Thyroid gland (tissue), 4 donors: ENCODE data around the gene FBXO22.

Source experiments
- POLR2A ChIP-seq, 2 donors: fragments of 450-650 bp; IDR thresholded peaks; one replicate each; pipeline ENCODE4 v1.6.1; 2017; ENCODE audit warnings: antibody characterized with exemption in 2 of 2, mild to moderate bottlenecking in 2 of 2, moderate library complexity in 1 of 2
- TF ChIP-seq, protein P1 (sequence below), 6 experiments: fragments of 200-600 bp in 3 of 6; fragments of 450-650 bp in 3 of 6; sonication (generic) in 3 of 6; IDR thresholded peaks; one replicate each; pipeline ENCODE4 v1.5.1; 2016 to 2019; ENCODE audit warnings: antibody characterized with exemption in 6 of 6, mild to moderate bottlenecking in 2 of 6, inconsistent platforms in 1 of 6, moderate library complexity in 1 of 6

DNA sequence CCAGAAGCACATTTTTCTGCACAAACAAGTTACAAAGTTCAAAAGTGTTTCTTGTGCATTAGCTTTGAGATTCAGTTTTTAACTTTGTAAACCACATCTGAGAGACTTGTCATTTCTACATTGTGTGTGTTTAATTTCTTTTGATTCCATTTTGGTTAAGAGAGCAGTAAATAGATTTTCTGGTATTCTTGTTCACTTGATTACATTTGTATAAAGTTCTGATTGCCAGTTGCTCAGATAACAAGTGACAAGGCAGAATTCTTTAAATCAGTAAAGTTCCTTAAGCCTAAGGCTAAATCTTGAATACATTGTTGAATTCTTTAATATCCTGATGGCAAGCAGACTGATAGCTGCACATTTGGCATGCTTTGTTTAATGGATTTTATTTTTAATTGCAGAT is 3.1 kb upstream of the FBXO22 start:
- TF ChIP-seq, protein P1, sequence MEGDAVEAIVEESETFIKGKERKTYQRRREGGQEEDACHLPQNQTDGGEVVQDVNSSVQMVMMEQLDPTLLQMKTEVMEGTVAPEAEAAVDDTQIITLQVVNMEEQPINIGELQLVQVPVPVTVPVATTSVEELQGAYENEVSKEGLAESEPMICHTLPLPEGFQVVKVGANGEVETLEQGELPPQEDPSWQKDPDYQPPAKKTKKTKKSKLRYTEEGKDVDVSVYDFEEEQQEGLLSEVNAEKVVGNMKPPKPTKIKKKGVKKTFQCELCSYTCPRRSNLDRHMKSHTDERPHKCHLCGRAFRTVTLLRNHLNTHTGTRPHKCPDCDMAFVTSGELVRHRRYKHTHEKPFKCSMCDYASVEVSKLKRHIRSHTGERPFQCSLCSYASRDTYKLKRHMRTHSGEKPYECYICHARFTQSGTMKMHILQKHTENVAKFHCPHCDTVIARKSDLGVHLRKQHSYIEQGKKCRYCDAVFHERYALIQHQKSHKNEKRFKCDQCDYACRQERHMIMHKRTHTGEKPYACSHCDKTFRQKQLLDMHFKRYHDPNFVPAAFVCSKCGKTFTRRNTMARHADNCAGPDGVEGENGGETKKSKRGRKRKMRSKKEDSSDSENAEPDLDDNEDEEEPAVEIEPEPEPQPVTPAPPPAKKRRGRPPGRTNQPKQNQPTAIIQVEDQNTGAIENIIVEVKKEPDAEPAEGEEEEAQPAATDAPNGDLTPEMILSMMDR (IDR thresholded peaks at IDR 0.05): no peak
- TF ChIP-seq POLR2A (IDR thresholded peaks at IDR 0.05): no peak
